Neural cell (in vitro differentiated cells): ENCODE data around the gene ADAMTS2.

ENCODE experiments used
- CTCF ChIP-seq: fragments of 450-650 bp; IDR thresholded peaks from 2 replicates; pipeline ENCODE4 v1.5.1; 2014; ENCODE audit warnings: antibody characterized with exemption, mild to moderate bottlenecking, moderate library complexity; ENCODE audit not compliant: poor library complexity, severe bottlenecking
- EP300 ChIP-seq: fragments of 450-650 bp; conservative IDR thresholded peaks from 2 replicates; pipeline ENCODE4 v1.6.1; 2014; ENCODE audit warnings: antibody characterized with exemption, mild to moderate bottlenecking, moderate library complexity; ENCODE audit not compliant: poor library complexity, severe bottlenecking
- POLR2AphosphoS5 ChIP-seq: IDR thresholded peaks from 2 replicates; pipeline ENCODE4 v1.6.1; 2012
- REST ChIP-seq: IDR thresholded peaks from 2 replicates; pipeline ENCODE4 v1.6.1; 2012; ENCODE audit warnings: borderline replicate concordance
- SMC3 ChIP-seq: fragments of 450-650 bp; conservative IDR thresholded peaks from 2 replicates; pipeline ENCODE4 v1.6.1; 2014; ENCODE audit warnings: antibody characterized with exemption, mild to moderate bottlenecking, moderate library complexity; ENCODE audit not compliant: poor library complexity

DNA sequence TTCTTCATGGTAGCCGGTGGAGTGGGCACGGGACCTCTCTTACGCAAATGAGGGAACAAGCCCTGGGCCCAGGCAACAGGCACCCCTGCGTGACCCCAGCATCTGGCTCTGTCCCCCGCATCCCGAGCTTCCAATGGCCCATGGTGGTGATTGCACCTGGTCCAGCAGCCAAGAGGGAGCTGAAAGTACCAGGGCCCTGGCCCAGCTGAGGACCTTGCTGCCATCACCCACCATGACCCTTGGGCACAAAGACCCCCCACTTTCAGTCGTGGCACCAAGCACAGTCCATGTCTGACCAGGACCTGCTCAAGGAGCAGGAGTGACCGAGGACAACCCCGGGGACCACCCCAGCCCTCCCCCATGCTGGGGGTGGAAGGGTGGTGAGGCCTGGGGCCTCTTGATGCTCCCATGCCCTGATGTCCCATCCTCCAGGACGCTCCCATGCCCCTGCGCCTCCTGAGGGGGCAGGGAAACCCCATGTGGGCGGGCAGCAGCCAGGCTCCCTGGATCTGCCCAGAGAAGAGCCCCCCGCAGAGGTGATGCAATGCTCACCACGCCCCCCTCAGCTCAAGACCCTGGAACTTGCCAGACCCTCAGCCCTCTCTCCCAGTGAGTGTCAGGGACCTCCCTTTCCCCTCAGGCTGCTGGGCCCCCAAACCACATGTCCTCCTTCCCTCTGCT is 123.9 kb downstream of the ADAMTS2 start:
- TF ChIP-seq CTCF (no peak), REST (no peak), POLR2AphosphoS5 (no peak), EP300 (no peak), SMC3 (no peak)
